Neural cell (in vitro differentiated cells): Measurements from ENCODE around the gene GRAP. TPM values are rescaled to one million over a fixed set of nuclear protein-coding genes. Genes with fewer than 3 reads are reported as not detected.
"Not testable (repeated sequence)": the region's sequence is repeated elsewhere in the genome, so short reads cannot be mapped to it uniquely, and the experiment has no call there.

ENCODE experiments used
- H2AFZ ChIP-seq: fragments of 200-600, 300-800 bp; sonication (generic), shearing (Covaris generic); 2 replicates; pipeline ENCODE4 v1.6.0; 2014; ENCODE audit warnings: low read depth, mild to moderate bottlenecking, antibody characterized with exemption, low read length, moderate library complexity
- H3F3A ChIP-seq: fragments of 200-600 bp; shearing (Covaris generic); 2 replicates; pipeline ENCODE4 v1.6.1; 2016; ENCODE audit warnings: mild to moderate bottlenecking, moderate library complexity, mixed read lengths, antibody characterized with exemption, low read length; ENCODE audit not compliant: insufficient read depth, poor library complexity, severe bottlenecking
- H3K27ac ChIP-seq: fragments of 200-600, 300-800 bp; sonication (generic), shearing (Covaris generic); 2 replicates; pipeline ENCODE4 v1.5.1; 2014; ENCODE audit warnings: mild to moderate bottlenecking, low read length, moderate library complexity
- H3K27me3 ChIP-seq: fragments of 300-800, 200-600 bp; sonication (generic), shearing (Covaris generic); 2 replicates; pipeline ENCODE4 v1.6.0; 2014; ENCODE audit warnings: mild to moderate bottlenecking, low read depth, low read length, moderate library complexity; ENCODE audit not compliant: insufficient read depth
- H3K36me3 ChIP-seq: fragments of 300-800, 200-600 bp; sonication (generic), shearing (Covaris generic); 2 replicates; pipeline ENCODE4 v1.5.1; 2014; ENCODE audit warnings: mild to moderate bottlenecking, antibody characterized with exemption, low read length, moderate library complexity; ENCODE audit not compliant: insufficient read depth
- H3K4me2 ChIP-seq: fragments of 300-800, 200-600 bp; sonication (generic), shearing (Covaris generic); 2 replicates; pipeline ENCODE4 v1.6.0; 2014; ENCODE audit warnings: mild to moderate bottlenecking, low read length
- H3K4me3 ChIP-seq: fragments of 300-800, 200-600 bp; sonication (generic), shearing (Covaris generic); 2 replicates; pipeline ENCODE4 v1.5.1; 2014; ENCODE audit warnings: mild to moderate bottlenecking, low read length, moderate library complexity
- H3K79me2 ChIP-seq: fragments of 200-600 bp; shearing (Covaris generic); replicated peaks from 2 replicates; pipeline ENCODE4 v1.6.0; 2014; ENCODE audit warnings: mild to moderate bottlenecking, low read length, moderate library complexity; ENCODE audit not compliant: insufficient read depth
- H3K9ac ChIP-seq: fragments of 300-800, 200-600 bp; sonication (generic), shearing (Covaris generic); 2 replicates; pipeline ENCODE4 v1.6.1; 2016; ENCODE audit warnings: mild to moderate bottlenecking, low read length, mixed read lengths
- H3K9me2 ChIP-seq: fragments of 200-600 bp; shearing (Covaris generic); 2 replicates; pipeline ENCODE4 v1.6.1; 2016; ENCODE audit warnings: mild to moderate bottlenecking, low read length, mixed read lengths; ENCODE audit not compliant: insufficient read depth
- H3K9me3 ChIP-seq: fragments of 200-600, 300-800 bp; sonication (generic), shearing (Covaris generic); 2 replicates; pipeline ENCODE4 v1.6.1; 2016; ENCODE audit warnings: mild to moderate bottlenecking, mixed run types, low read length, moderate library complexity, mixed read lengths
- H4K20me1 ChIP-seq: fragments of 200-600 bp; shearing (Covaris generic); 2 replicates; pipeline ENCODE4 v1.6.1; 2016; ENCODE audit warnings: mild to moderate bottlenecking, mixed run types; ENCODE audit not compliant: insufficient read depth
- polyA plus RNA-seq: library from polyadenylated mRNA; depleted of rRNA; stranded (reverse); fragments of >200 nt; gene quantifications from 2 replicates; pipeline ENCODE4 v1.2.3, GENCODE V29; 2014

Gene GRAP
- polyA plus RNA-seq, 1 donor from 2014 or later, result 0.42 TPM

GRCh38 chr17:19038007-19038406, 8.8 kb downstream of the GRAP start:
- not testable (repeated sequence) for H3K79me2 ChIP-seq, H3K27ac ChIP-seq, H3K27me3 ChIP-seq, H3K4me3 ChIP-seq, H3K9ac ChIP-seq, H2AFZ ChIP-seq, H3F3A ChIP-seq, H3K9me3 ChIP-seq, H3K4me2 ChIP-seq, H3K36me3 ChIP-seq, H4K20me1 ChIP-seq, H3K9me2 ChIP-seq

GRCh38 chr17:19037547-19037946, 9.2 kb downstream of the GRAP start:
- H2AFZ ChIP-seq, H3K9me2 ChIP-seq, H3K27me3 ChIP-seq, H3K27ac ChIP-seq, H3K79me2 ChIP-seq, H3K4me2 ChIP-seq, H3K36me3 ChIP-seq, H3K4me3 ChIP-seq, H3K9me3 ChIP-seq, H3F3A ChIP-seq, H3K9ac ChIP-seq, H4K20me1 ChIP-seq: not testable (repeated sequence)

- H3K27ac ChIP-seq, H3K9me3 ChIP-seq, H3K4me2 ChIP-seq, H3K9me2 ChIP-seq, H2AFZ ChIP-seq, H3K79me2 ChIP-seq, H3K4me3 ChIP-seq, H3F3A ChIP-seq, H3K9ac ChIP-seq, H3K27me3 ChIP-seq, H4K20me1 ChIP-seq, H3K36me3 ChIP-seq: not testable (repeated sequence)
Measured at GRCh38 chr17:19036186-19036585, 10.6 kb downstream of the GRAP start.

GRCh38 chr17:19032377-19032988, 14.3 kb downstream of the GRAP start:
- not testable (repeated sequence) for H2AFZ ChIP-seq, H4K20me1 ChIP-seq, H3K4me3 ChIP-seq, H3K9me3 ChIP-seq, H3K9me2 ChIP-seq, H3K9ac ChIP-seq, H3K36me3 ChIP-seq, H3K27ac ChIP-seq, H3K27me3 ChIP-seq, H3F3A ChIP-seq, H3K4me2 ChIP-seq, H3K79me2 ChIP-seq

- H2AFZ ChIP-seq, H3K9ac ChIP-seq, H3K79me2 ChIP-seq, H3K27ac ChIP-seq, H3K4me2 ChIP-seq, H3F3A ChIP-seq, H3K27me3 ChIP-seq, H3K36me3 ChIP-seq, H3K4me3 ChIP-seq, H3K9me2 ChIP-seq, H4K20me1 ChIP-seq, H3K9me3 ChIP-seq: not testable (repeated sequence)
Measured at GRCh38 chr17:19031729-19032128, 15.0 kb downstream of the GRAP start.

GRCh38 chr17:19030771-19031449, 15.8 kb downstream of the GRAP start:
- H3K9me2 ChIP-seq, H3K4me2 ChIP-seq, H3K9me3 ChIP-seq, H3K27me3 ChIP-seq, H3K79me2 ChIP-seq, H3K36me3 ChIP-seq, H2AFZ ChIP-seq, H4K20me1 ChIP-seq, H3K9ac ChIP-seq, H3K27ac ChIP-seq, H3F3A ChIP-seq, H3K4me3 ChIP-seq: not testable (repeated sequence)

GRCh38 chr17:19029740-19030139, 17.0 kb downstream of the GRAP start:
- not testable (repeated sequence) for H3K36me3 ChIP-seq, H3K9me2 ChIP-seq, H2AFZ ChIP-seq, H3K9ac ChIP-seq, H3F3A ChIP-seq, H3K4me2 ChIP-seq, H3K27ac ChIP-seq, H3K9me3 ChIP-seq, H4K20me1 ChIP-seq, H3K27me3 ChIP-seq, H3K79me2 ChIP-seq, H3K4me3 ChIP-seq

GRCh38 chr17:19028671-19029070, 18.1 kb downstream of the GRAP start:
- not testable (repeated sequence) for H3K36me3 ChIP-seq, H3K9me3 ChIP-seq, H3K9me2 ChIP-seq, H3K79me2 ChIP-seq, H3K4me2 ChIP-seq, H3K9ac ChIP-seq, H3K27ac ChIP-seq, H3F3A ChIP-seq, H2AFZ ChIP-seq, H4K20me1 ChIP-seq, H3K4me3 ChIP-seq, H3K27me3 ChIP-seq
